Adrenal gland (tissue), 5 donors: ENCODE data around the gene OTOP3.
"Not testable (repeated sequence)": the region's sequence is repeated elsewhere in the genome, so short reads cannot be mapped to it uniquely, and the experiment has no call there.

Source experiments
- CTCF ChIP-seq, 6 experiments: fragments of 450-650 bp in 4 of 6; fragments of 200-600 bp in 2 of 6; sonication (generic) in 1 of 6; IDR thresholded peaks; 1 replicate in 5 of 6; 2 replicates in 1 of 6; pipeline versions ENCODE4 v1.5.1 to v1.8.0; 2016 to 2021; ENCODE audit warnings: antibody characterized with exemption in 6 of 6, mild to moderate bottlenecking in 2 of 6, moderate library complexity in 1 of 6
- POLR2A ChIP-seq, 2 donors: fragments of 450-650 bp; IDR thresholded peaks; one replicate each; pipeline ENCODE4 v1.6.1; 2017; ENCODE audit warnings: antibody characterized with exemption in 2 of 2, mild to moderate bottlenecking in 2 of 2, moderate library complexity in 1 of 2
- donor health status: DM: no; HTN: no; CAD: no.

- TF ChIP-seq CTCF, POLR2A (IDR thresholded peaks at IDR 0.05): not testable (repeated sequence)
These were observed 24.3 kb upstream of the OTOP3 start for GRCh38 chr17:74911423-74911822.
